Thyroid gland (tissue), 4 donors: ENCODE results near the gene PPP5C.

ENCODE experiments used
- CTCF ChIP-seq, 6 experiments: fragments of 200-600 bp in 3 of 6; fragments of 450-650 bp in 3 of 6; sonication (generic) in 3 of 6; IDR thresholded peaks; one replicate each; pipeline ENCODE4 v1.5.1; 2016 to 2019; ENCODE audit warnings: antibody characterized with exemption in 6 of 6, mild to moderate bottlenecking in 2 of 6, inconsistent platforms in 1 of 6, moderate library complexity in 1 of 6
- POLR2A ChIP-seq, 2 donors: fragments of 450-650 bp; IDR thresholded peaks; one replicate each; pipeline ENCODE4 v1.6.1; 2017; ENCODE audit warnings: antibody characterized with exemption in 2 of 2, mild to moderate bottlenecking in 2 of 2, moderate library complexity in 1 of 2

- TF ChIP-seq CTCF (IDR thresholded peaks at IDR 0.05): no peak
- no peak for TF ChIP-seq POLR2A (IDR thresholded peaks at IDR 0.05)
Measured at GRCh38 chr19:46367426-46367825, 20.5 kb downstream of the PPP5C start.
